NCI-H1930 (cell line): Measurements from ENCODE around the gene OR7A10.

ENCODE experiments used
- DNase-seq, 2 experiments: peaks; one replicate each; lab custom pipeline; 2025; lab: John Stamatoyannopoulos, UW

OR7A10 gene

GRCh38 chr19:14848822-14849221 is at the start of gene OR7A10:
OR7A10 (minus strand) TSS chr19:14848922; CDS start chr19:14841877, 7,045 bp downstream.
- DNase-seq = no peak

GRCh38 chr19:14890643-14891379 is 42.1 kb upstream of the OR7A10 start:
- no peak for DNase-seq

- DNase-seq = no peak
Observed at GRCh38 chr19:14889994-14890642, 41.4 kb upstream of the OR7A10 start.

- no peak for DNase-seq
Observed at GRCh38 chr19:14886032-14886431, 37.3 kb upstream of the OR7A10 start, which contains the start of gene OR7A17. OR7A17 (minus strand) TSS chr19:14886132; CDS start chr19:14881355, 4,777 bp downstream.

GRCh38 chr19:14871619-14872230 is 23.0 kb upstream of the OR7A10 start:
- no peak for DNase-seq

- no peak for DNase-seq
Observed at GRCh38 chr19:14868497-14868896, 19.8 kb upstream of the OR7A10 start.

GRCh38 chr19:14843578-14843977 is 5.1 kb downstream of the OR7A10 start:
- DNase-seq = no peak

- no peak for DNase-seq
Observed at GRCh38 chr19:14843169-14843568, 5.6 kb downstream of the OR7A10 start.

GRCh38 chr19:14840206-14840605 is 8.5 kb downstream of the OR7A10 start:
- DNase-seq = no peak

GRCh38 chr19:14837391-14837790 is 11.3 kb downstream of the OR7A10 start:
- no peak for DNase-seq

- DNase-seq = no peak
Observed at GRCh38 chr19:14835011-14835410, 13.7 kb downstream of the OR7A10 start, which contains the start of the genes OR7A5 and OR7C1. OR7A5 (minus strand) TSS chr19:14835185; CDS start chr19:14828241, 6,944 bp downstream. OR7C1 (minus strand) TSS chr19:14835185; CDS start chr19:14800136, 35,049 bp downstream.

- DNase-seq = no peak
Observed at GRCh38 chr19:14830702-14831101, 18.0 kb downstream of the OR7A10 start.

- no peak for DNase-seq
Observed at GRCh38 chr19:14826006-14826405, 22.7 kb downstream of the OR7A10 start.

- no peak for DNase-seq
Observed at GRCh38 chr19:14821937-14822336, 26.8 kb downstream of the OR7A10 start.

GRCh38 chr19:14818588-14818987 is 30.1 kb downstream of the OR7A10 start:
- no peak for DNase-seq

- no peak for DNase-seq
Observed at GRCh38 chr19:14817052-14817451, 31.7 kb downstream of the OR7A10 start.

GRCh38 chr19:14814982-14815652 is 33.6 kb downstream of the OR7A10 start:
- no peak for DNase-seq

GRCh38 chr19:14809272-14810057 is 39.3 kb downstream of the OR7A10 start:
- no peak for DNase-seq

- DNase-seq = no peak
Observed at GRCh38 chr19:14804765-14805164, 44.0 kb downstream of the OR7A10 start.

GRCh38 chr19:14798760-14799159 is 50.0 kb downstream of the OR7A10 start:
- DNase-seq = no peak

GRCh38 chr19:14796021-14796420 is 52.7 kb downstream of the OR7A10 start:
- DNase-seq = no peak
